GM12878 (cell line): ENCODE results near the gene ADRB1.

ENCODE experiments used
- CEBPZ ChIP-seq: fragments of 150-350 bp; IDR thresholded peaks from 2 replicates; pipeline ENCODE4 v1.6.1; 2016; ENCODE audit warnings: low read depth, low read length
- FOXK2 ChIP-seq: fragments of 450-650 bp; IDR thresholded peaks from 2 replicates; pipeline ENCODE4 v1.6.1; 2017; ENCODE audit warnings: mild to moderate bottlenecking, moderate library complexity
- GABPA ChIP-seq: IDR thresholded peaks from 2 replicates; pipeline ENCODE4 v1.6.1; 2014; ENCODE audit warnings: antibody characterized with exemption, low read depth, mild to moderate bottlenecking, inconsistent platforms
- MTA3 ChIP-seq: IDR thresholded peaks from 2 replicates; pipeline ENCODE4 v1.6.1; 2012; ENCODE audit warnings: low read length, inconsistent platforms, borderline replicate concordance
- POLR2A ChIP-seq: IDR thresholded peaks from 2 replicates; pipeline ENCODE4 v1.6.1; 2011; ENCODE audit warnings: low read depth, mild to moderate bottlenecking, low read length
- RCOR1 ChIP-seq: conservative IDR thresholded peaks from 2 replicates; pipeline ENCODE4 v1.6.1; 2012; ENCODE audit warnings: low read depth, low read length, improper control_type of control experiment
- RFX5 ChIP-seq: IDR thresholded peaks from 2 replicates; pipeline ENCODE4 v1.6.1; 2011; ENCODE audit warnings: low read depth, low read length, improper control_type of control experiment
- TAF1 ChIP-seq: IDR thresholded peaks from 2 replicates; pipeline ENCODE4 v1.6.1; 2011; ENCODE audit warnings: mild to moderate bottlenecking, low read depth, low read length, borderline replicate concordance
- USF2 ChIP-seq: IDR thresholded peaks from 2 replicates; pipeline ENCODE4 v1.6.1; 2011; ENCODE audit warnings: low read depth, low read length, improper control_type of control experiment, borderline replicate concordance
- TF ChIP-seq, protein P1 (sequence below), 3 experiments: IDR thresholded peaks in 2 of 3; conservative IDR thresholded peaks in 1 of 3; 2 replicates each; pipeline ENCODE4 v1.5.1; 2011; ENCODE audit warnings: low read depth in 3 of 3, low read length in 3 of 3, mild to moderate bottlenecking in 3 of 3, control low read depth in 2 of 3, moderate library complexity in 2 of 3, inconsistent platforms in 1 of 3, mixed read lengths in 1 of 3; ENCODE audit not compliant: control insufficient read depth in 2 of 3, insufficient read depth in 1 of 3; ENCODE audit errors: extremely low read depth in 1 of 3
- TF ChIP-seq, protein P2 (sequence below): fragments of 450-650 bp; formaldehyde crosslinking; IDR thresholded peaks from 2 replicates; pipeline ENCODE4 v1.4.0; 2020; ENCODE audit warnings: mild to moderate bottlenecking, moderate library complexity

GRCh38 chr10:114095559-114096337 lies 52.1 kb downstream of the ADRB1 start:
- TF ChIP-seq RCOR1 (no peak), FOXK2 (no peak), MTA3 (no peak; the same call in 1 of the 2 replicates), POLR2A (no peak), GABPA (no peak), USF2 (no peak), TAF1 (no peak), RFX5 (no peak), CEBPZ (no peak)
- TF ChIP-seq, protein P1, sequence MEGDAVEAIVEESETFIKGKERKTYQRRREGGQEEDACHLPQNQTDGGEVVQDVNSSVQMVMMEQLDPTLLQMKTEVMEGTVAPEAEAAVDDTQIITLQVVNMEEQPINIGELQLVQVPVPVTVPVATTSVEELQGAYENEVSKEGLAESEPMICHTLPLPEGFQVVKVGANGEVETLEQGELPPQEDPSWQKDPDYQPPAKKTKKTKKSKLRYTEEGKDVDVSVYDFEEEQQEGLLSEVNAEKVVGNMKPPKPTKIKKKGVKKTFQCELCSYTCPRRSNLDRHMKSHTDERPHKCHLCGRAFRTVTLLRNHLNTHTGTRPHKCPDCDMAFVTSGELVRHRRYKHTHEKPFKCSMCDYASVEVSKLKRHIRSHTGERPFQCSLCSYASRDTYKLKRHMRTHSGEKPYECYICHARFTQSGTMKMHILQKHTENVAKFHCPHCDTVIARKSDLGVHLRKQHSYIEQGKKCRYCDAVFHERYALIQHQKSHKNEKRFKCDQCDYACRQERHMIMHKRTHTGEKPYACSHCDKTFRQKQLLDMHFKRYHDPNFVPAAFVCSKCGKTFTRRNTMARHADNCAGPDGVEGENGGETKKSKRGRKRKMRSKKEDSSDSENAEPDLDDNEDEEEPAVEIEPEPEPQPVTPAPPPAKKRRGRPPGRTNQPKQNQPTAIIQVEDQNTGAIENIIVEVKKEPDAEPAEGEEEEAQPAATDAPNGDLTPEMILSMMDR (IDR thresholded peaks at IDR 0.05 in 2 of 3, conservative IDR thresholded peaks at IDR 0.05 in 1 of 3; ENCODE audit: control insufficient read depth in 2 of 3, extremely low read depth in 1 of 3, insufficient read depth in 1 of 3, low read depth in 3 of 3, low read length in 3 of 3): no peak
- TF ChIP-seq, protein P2, sequence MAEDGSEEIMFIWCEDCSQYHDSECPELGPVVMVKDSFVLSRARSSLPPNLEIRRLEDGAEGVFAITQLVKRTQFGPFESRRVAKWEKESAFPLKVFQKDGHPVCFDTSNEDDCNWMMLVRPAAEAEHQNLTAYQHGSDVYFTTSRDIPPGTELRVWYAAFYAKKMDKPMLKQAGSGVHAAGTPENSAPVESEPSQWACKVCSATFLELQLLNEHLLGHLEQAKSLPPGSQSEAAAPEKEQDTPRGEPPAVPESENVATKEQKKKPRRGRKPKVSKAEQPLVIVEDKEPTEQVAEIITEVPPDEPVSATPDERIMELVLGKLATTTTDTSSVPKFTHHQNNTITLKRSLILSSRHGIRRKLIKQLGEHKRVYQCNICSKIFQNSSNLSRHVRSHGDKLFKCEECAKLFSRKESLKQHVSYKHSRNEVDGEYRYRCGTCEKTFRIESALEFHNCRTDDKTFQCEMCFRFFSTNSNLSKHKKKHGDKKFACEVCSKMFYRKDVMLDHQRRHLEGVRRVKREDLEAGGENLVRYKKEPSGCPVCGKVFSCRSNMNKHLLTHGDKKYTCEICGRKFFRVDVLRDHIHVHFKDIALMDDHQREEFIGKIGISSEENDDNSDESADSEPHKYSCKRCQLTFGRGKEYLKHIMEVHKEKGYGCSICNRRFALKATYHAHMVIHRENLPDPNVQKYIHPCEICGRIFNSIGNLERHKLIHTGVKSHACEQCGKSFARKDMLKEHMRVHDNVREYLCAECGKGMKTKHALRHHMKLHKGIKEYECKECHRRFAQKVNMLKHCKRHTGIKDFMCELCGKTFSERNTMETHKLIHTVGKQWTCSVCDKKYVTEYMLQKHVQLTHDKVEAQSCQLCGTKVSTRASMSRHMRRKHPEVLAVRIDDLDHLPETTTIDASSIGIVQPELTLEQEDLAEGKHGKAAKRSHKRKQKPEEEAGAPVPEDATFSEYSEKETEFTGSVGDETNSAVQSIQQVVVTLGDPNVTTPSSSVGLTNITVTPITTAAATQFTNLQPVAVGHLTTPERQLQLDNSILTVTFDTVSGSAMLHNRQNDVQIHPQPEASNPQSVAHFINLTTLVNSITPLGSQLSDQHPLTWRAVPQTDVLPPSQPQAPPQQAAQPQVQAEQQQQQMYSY (CRISPR knock-in tag): no peak
